ENCODE measurements around the gene MYO15B. TPM values are rescaled to one million over a fixed set of nuclear protein-coding genes. Genes with fewer than 3 reads are reported as not detected.

The MYO15B gene
- total and polyA plus RNA-seq, 2 of the 13 experiments (the other 11 are each of a cell fraction or from before 2014, with no cell fraction given), result 2.8 to 8.1 TPM

- TF ChIP-seq, protein P1, sequence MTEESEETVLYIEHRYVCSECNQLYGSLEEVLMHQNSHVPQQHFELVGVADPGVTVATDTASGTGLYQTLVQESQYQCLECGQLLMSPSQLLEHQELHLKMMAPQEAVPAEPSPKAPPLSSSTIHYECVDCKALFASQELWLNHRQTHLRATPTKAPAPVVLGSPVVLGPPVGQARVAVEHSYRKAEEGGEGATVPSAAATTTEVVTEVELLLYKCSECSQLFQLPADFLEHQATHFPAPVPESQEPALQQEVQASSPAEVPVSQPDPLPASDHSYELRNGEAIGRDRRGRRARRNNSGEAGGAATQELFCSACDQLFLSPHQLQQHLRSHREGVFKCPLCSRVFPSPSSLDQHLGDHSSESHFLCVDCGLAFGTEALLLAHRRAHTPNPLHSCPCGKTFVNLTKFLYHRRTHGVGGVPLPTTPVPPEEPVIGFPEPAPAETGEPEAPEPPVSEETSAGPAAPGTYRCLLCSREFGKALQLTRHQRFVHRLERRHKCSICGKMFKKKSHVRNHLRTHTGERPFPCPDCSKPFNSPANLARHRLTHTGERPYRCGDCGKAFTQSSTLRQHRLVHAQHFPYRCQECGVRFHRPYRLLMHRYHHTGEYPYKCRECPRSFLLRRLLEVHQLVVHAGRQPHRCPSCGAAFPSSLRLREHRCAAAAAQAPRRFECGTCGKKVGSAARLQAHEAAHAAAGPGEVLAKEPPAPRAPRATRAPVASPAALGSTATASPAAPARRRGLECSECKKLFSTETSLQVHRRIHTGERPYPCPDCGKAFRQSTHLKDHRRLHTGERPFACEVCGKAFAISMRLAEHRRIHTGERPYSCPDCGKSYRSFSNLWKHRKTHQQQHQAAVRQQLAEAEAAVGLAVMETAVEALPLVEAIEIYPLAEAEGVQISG (CRISPR knock-in tag; IDR thresholded peaks at IDR 0.05), result no peak
- TF ChIP-seq, protein P2, sequence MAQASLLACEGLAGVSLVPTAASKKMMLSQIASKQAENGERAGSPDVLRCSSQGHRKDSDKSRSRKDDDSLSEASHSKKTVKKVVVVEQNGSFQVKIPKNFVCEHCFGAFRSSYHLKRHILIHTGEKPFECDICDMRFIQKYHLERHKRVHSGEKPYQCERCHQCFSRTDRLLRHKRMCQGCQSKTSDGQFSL (CRISPR knock-in tag; IDR thresholded peaks at IDR 0.05), result peak; percentile 66
- TF ChIP-seq, protein P3, sequence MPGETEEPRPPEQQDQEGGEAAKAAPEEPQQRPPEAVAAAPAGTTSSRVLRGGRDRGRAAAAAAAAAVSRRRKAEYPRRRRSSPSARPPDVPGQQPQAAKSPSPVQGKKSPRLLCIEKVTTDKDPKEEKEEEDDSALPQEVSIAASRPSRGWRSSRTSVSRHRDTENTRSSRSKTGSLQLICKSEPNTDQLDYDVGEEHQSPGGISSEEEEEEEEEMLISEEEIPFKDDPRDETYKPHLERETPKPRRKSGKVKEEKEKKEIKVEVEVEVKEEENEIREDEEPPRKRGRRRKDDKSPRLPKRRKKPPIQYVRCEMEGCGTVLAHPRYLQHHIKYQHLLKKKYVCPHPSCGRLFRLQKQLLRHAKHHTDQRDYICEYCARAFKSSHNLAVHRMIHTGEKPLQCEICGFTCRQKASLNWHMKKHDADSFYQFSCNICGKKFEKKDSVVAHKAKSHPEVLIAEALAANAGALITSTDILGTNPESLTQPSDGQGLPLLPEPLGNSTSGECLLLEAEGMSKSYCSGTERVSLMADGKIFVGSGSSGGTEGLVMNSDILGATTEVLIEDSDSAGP (CRISPR knock-in tag; IDR thresholded peaks at IDR 0.05; ENCODE audit: borderline replicate concordance), result no peak
- no peak for TF ChIP-seq SAFB2 (CRISPR knock-in tag; IDR thresholded peaks at IDR 0.05; ENCODE audit: borderline replicate concordance, low read depth)
- 0 out of 4 replicates have a peak, but pooled peaks of 1 of the 2 experiments have one; percentile 16 for TF ChIP-seq EP300 (IDR thresholded peaks at IDR 0.05; ENCODE audit: low read depth in 2 of 2, low read length in 2 of 2)
- TF ChIP-seq EP300 (CRISPR knock-in tag; IDR thresholded peaks at IDR 0.05; ENCODE audit: borderline replicate concordance), result no peak
- TF ChIP-seq ZNF841 (CRISPR knock-in tag; IDR thresholded peaks at IDR 0.05; ENCODE audit: borderline replicate concordance), result no peak
- TF ChIP-seq PAXIP1 (CRISPR knock-in tag; conservative IDR thresholded peaks at IDR 0.05), result peak; percentile 77
- TF ChIP-seq, protein P4, sequence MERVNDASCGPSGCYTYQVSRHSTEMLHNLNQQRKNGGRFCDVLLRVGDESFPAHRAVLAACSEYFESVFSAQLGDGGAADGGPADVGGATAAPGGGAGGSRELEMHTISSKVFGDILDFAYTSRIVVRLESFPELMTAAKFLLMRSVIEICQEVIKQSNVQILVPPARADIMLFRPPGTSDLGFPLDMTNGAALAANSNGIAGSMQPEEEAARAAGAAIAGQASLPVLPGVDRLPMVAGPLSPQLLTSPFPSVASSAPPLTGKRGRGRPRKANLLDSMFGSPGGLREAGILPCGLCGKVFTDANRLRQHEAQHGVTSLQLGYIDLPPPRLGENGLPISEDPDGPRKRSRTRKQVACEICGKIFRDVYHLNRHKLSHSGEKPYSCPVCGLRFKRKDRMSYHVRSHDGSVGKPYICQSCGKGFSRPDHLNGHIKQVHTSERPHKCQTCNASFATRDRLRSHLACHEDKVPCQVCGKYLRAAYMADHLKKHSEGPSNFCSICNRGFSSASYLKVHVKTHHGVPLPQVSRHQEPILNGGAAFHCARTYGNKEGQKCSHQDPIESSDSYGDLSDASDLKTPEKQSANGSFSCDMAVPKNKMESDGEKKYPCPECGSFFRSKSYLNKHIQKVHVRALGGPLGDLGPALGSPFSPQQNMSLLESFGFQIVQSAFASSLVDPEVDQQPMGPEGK (CRISPR knock-in tag; IDR thresholded peaks at IDR 0.05), result peak; percentile 91
- peak; percentile 85; the same call in 1 of the 2 replicates for TF ChIP-seq RXRA (CRISPR knock-in tag; IDR thresholded peaks at IDR 0.05)
- no peak for TF ChIP-seq GPBP1L1 (CRISPR knock-in tag; IDR thresholded peaks at IDR 0.05)
- TF ChIP-seq SP2 (CRISPR knock-in tag; IDR thresholded peaks at IDR 0.05), result no peak
- peak; percentile 63; the same call in 1 of the 2 replicates for TF ChIP-seq ESRRA (CRISPR knock-in tag; IDR thresholded peaks at IDR 0.05; ENCODE audit: low read depth)
- TF ChIP-seq MTA1 (CRISPR knock-in tag; IDR thresholded peaks at IDR 0.05; ENCODE audit: borderline replicate concordance), result peak; percentile 44; the same call in 1 of the 2 replicates
These were observed 46.6 kb upstream of the MYO15B start (continued) for GRCh38 chr17:75540923-75541503.

All from HepG2 (cell line).